SK-N-SH (cell line): ENCODE data around the gene MAP4K4. TPM values are rescaled to one million over a fixed set of nuclear protein-coding genes. Genes with fewer than 3 reads are reported as not detected.

Source experiments
- CTCF ChIA-PET: fragments of 300-600, 350-600 bp; formaldehyde crosslinking; extraction: SDS; loops from one replicate; lab custom pipeline; 2021; lab: Yijun Ruan, JAX
- POLR2A ChIA-PET: fragments of 350-600 bp; sonication (Branson Sonifier 250); formaldehyde crosslinking; extraction: SDS; loops from one replicate; lab custom pipeline; 2020; ENCODE audit warnings: antibody characterized with exemption, inconsistent platforms; lab: Yijun Ruan, JAX
- DNase-seq: peaks from one replicate; pipeline ENCODE4 v3.0.0; 2012
- H2AFZ ChIP-seq: fragments of 200-600 bp; sonication (generic); 2 replicates; pipeline ENCODE4 v1.8.1; 2016; ENCODE audit warnings: antibody characterized with exemption, mild to moderate bottlenecking, low read depth
- H3F3A ChIP-seq: fragments of 200-600 bp; sonication (generic); replicated peaks from 2 replicates; pipeline ENCODE3; 2016; ENCODE audit warnings: antibody characterized with exemption, mild to moderate bottlenecking; ENCODE audit not compliant: insufficient read depth
- H3K27ac ChIP-seq, 2 experiments: fragments of 200-500 bp in 1 of 2; fragments of 200-600 bp in 1 of 2; sonication (Bioruptor generic) in 1 of 2; sonication (generic), shearing (Covaris generic) in 1 of 2; 2 replicates each; pipeline versions ENCODE4 v1.5.1 to v1.6.1; 2014 to 2016; ENCODE audit warnings: low read depth in 2 of 2, inconsistent platforms in 1 of 2, low read length in 1 of 2, mild to moderate bottlenecking in 1 of 2, mixed read lengths in 1 of 2
- H3K27me3 ChIP-seq: fragments of 200-600 bp; sonication (generic), shearing (Covaris generic); 2 replicates; pipeline ENCODE4 v1.6.1; 2016; ENCODE audit warnings: mixed run types; ENCODE audit not compliant: insufficient read depth
- H3K36me3 ChIP-seq, 2 experiments: fragments of 200-500 bp in 1 of 2; fragments of 200-600 bp in 1 of 2; sonication (Bioruptor generic) in 1 of 2; sonication (generic) in 1 of 2; replicated peaks in 1 of 2; 2 replicates each; pipeline versions ENCODE3 to v1.5.1; 2014 to 2016; ENCODE audit warnings: low read length in 1 of 2, mild to moderate bottlenecking in 1 of 2; ENCODE audit not compliant: insufficient read depth in 2 of 2, control insufficient read depth in 1 of 2
- H3K4me1 ChIP-seq, 2 experiments: fragments of 200-500 bp in 1 of 2; fragments of 200-600 bp in 1 of 2; sonication (Bioruptor generic) in 1 of 2; sonication (generic), shearing (Covaris generic) in 1 of 2; 2 replicates each; pipeline versions ENCODE4 v1.5.1 to v1.6.1; 2014 to 2016; ENCODE audit warnings: low read depth in 1 of 2, low read length in 1 of 2, mixed run types in 1 of 2; ENCODE audit not compliant: insufficient read depth in 2 of 2, control insufficient read depth in 1 of 2
- H3K4me2 ChIP-seq: fragments of 200-600 bp; sonication (generic), shearing (Covaris generic); 2 replicates; pipeline ENCODE4 v1.6.1; 2017; ENCODE audit warnings: mixed run types
- H3K4me3 ChIP-seq, 2 experiments: fragments of 200-500 bp in 1 of 2; fragments of 200-600 bp in 1 of 2; sonication (Bioruptor generic) in 1 of 2; sonication (generic), shearing (Covaris generic) in 1 of 2; 2 replicates each; pipeline versions ENCODE4 v1.5.1 to v1.8.1; 2014 to 2016; ENCODE audit warnings: low read depth in 2 of 2, inconsistent platforms in 1 of 2, low read length in 1 of 2, mild to moderate bottlenecking in 1 of 2, mixed read lengths in 1 of 2, moderate library complexity in 1 of 2
- H3K79me2 ChIP-seq: fragments of 200-600 bp; sonication (generic); 2 replicates; pipeline ENCODE4 v1.8.1; 2017; ENCODE audit warnings: mild to moderate bottlenecking; ENCODE audit not compliant: insufficient read depth
- H3K9ac ChIP-seq: fragments of 200-600 bp; sonication (generic); 2 replicates; pipeline ENCODE4 v1.6.1; 2017; ENCODE audit warnings: mixed run types
- H3K9me2 ChIP-seq: fragments of 200-600 bp; sonication (generic); 2 replicates; pipeline ENCODE4 v1.6.1; 2017; ENCODE audit warnings: mixed run types
- H3K9me3 ChIP-seq: fragments of 200-600 bp; sonication (generic); 2 replicates; pipeline ENCODE4 v1.6.1; 2017; ENCODE audit warnings: mixed run types, mild to moderate bottlenecking, moderate library complexity
- H4K20me1 ChIP-seq: fragments of 200-600 bp; sonication (generic); 2 replicates; pipeline ENCODE4 v1.6.1; 2017; ENCODE audit warnings: mild to moderate bottlenecking, mixed run types; ENCODE audit not compliant: insufficient read depth
- CHD2 ChIP-seq: fragments of 150-350 bp; IDR thresholded peaks from 2 replicates; pipeline ENCODE4 v1.6.1; 2018; ENCODE audit warnings: low read length; ENCODE audit not compliant: partially characterized antibody
- CTCF ChIP-seq: fragments of 200-600 bp; sonication (generic); IDR thresholded peaks from 2 replicates; pipeline ENCODE4 v1.6.1; 2017; ENCODE audit warnings: antibody characterized with exemption, mild to moderate bottlenecking, moderate library complexity
- EP300 ChIP-seq, 2 experiments: IDR thresholded peaks; 2 replicates each; pipeline versions ENCODE4 v1.4.0 to v1.6.1; 2012; ENCODE audit warnings: borderline replicate concordance in 1 of 2, low read depth in 1 of 2, low read length in 1 of 2
- FOXJ3 ChIP-seq: sonication (generic); formaldehyde crosslinking; IDR thresholded peaks from 2 replicates; pipeline ENCODE4 v1.5.1; 2020; ENCODE audit warnings: mild to moderate bottlenecking, missing genetic modification reagents
- GABPA ChIP-seq: IDR thresholded peaks from 2 replicates; pipeline ENCODE4 v1.4.0; 2012; ENCODE audit warnings: low read depth, mild to moderate bottlenecking
- IRF3 ChIP-seq: fragments of 150-350 bp; IDR thresholded peaks from 2 replicates; pipeline ENCODE4 v1.6.1; 2016; ENCODE audit warnings: mild to moderate bottlenecking, low read depth, low read length
- MEF2A ChIP-seq: IDR thresholded peaks from 2 replicates; pipeline ENCODE4 v1.4.0; 2012; ENCODE audit warnings: low read depth, borderline replicate concordance
- NFIC ChIP-seq: IDR thresholded peaks from 2 replicates; pipeline ENCODE4 v1.4.0; 2012; ENCODE audit warnings: borderline replicate concordance
- NRF1 ChIP-seq: IDR thresholded peaks from 2 replicates; pipeline ENCODE4 v1.6.1; 2012; ENCODE audit warnings: low read depth, mild to moderate bottlenecking, low read length
- POLR2AphosphoS5 ChIP-seq: IDR thresholded peaks from 2 replicates; pipeline ENCODE4 v1.6.1; 2012; ENCODE audit warnings: low read depth, low read length
- RAD21 ChIP-seq: IDR thresholded peaks from 2 replicates; pipeline ENCODE4 v1.6.1; 2012; ENCODE audit warnings: mild to moderate bottlenecking, low read length
- RCOR1 ChIP-seq: fragments of 150-350 bp; IDR thresholded peaks from 2 replicates; pipeline ENCODE4 v1.6.1; 2017; ENCODE audit warnings: antibody characterized with exemption, low read length
- RFX5 ChIP-seq: IDR thresholded peaks from 2 replicates; pipeline ENCODE4 v1.6.1; 2012; ENCODE audit warnings: mild to moderate bottlenecking, improper control_type of control experiment, low read length
- RXRA ChIP-seq: IDR thresholded peaks from 2 replicates; pipeline ENCODE4 v1.4.0; 2012; ENCODE audit warnings: low read depth, mild to moderate bottlenecking, borderline replicate concordance
- SIN3A ChIP-seq: IDR thresholded peaks from 2 replicates; pipeline ENCODE4 v1.6.1; 2012; ENCODE audit warnings: low read depth, mild to moderate bottlenecking, low read length, moderate library complexity, borderline replicate concordance
- SMC3 ChIP-seq: IDR thresholded peaks from 2 replicates; pipeline ENCODE4 v1.6.1; 2012; ENCODE audit warnings: low read depth, low read length, improper control_type of control experiment
- TAF1 ChIP-seq: IDR thresholded peaks from 2 replicates; pipeline ENCODE4 v1.6.1; 2012; ENCODE audit warnings: low read depth, mild to moderate bottlenecking, low read length, moderate library complexity, borderline replicate concordance
- TEAD4 ChIP-seq: IDR thresholded peaks from 2 replicates; pipeline ENCODE4 v1.4.0; 2012; ENCODE audit warnings: mild to moderate bottlenecking, borderline replicate concordance; ENCODE audit not compliant: insufficient read depth
- YY1 ChIP-seq: IDR thresholded peaks from 2 replicates; pipeline ENCODE4 v1.4.0; 2012; ENCODE audit warnings: low read depth, mild to moderate bottlenecking
- WGBS: methylation state at CpG from one replicate; pipeline ENCODE4 v1.1.6; 2017; ENCODE audit warnings: low lambda C conversion rate; 5-methylcytosine and 5-hydroxymethylcytosine counted together
- polyA plus RNA-seq, 3 experiments: library from polyadenylated mRNA; depleted of rRNA; stranded (reverse); fragments of >200 nt; gene quantifications; 2 replicates each; pipeline ENCODE4 v1.2.3, GENCODE V29; 2012
- TF ChIP-seq, protein P1 (sequence below): fragments of 150-350 bp; IDR thresholded peaks from 2 replicates; pipeline ENCODE4 v1.6.1; 2017; ENCODE audit warnings: antibody characterized with exemption, low read length, low read depth, borderline replicate concordance
- TF ChIP-seq, protein P2 (sequence below): IDR thresholded peaks from 2 replicates; pipeline ENCODE4 v1.4.0; 2012; ENCODE audit warnings: low read depth, borderline replicate concordance
- TF ChIP-seq, protein P3 (sequence below): IDR thresholded peaks from 2 replicates; pipeline ENCODE4 v1.4.0; 2012; ENCODE audit warnings: low read depth

Gene MAP4K4
- polyA plus RNA-seq, 1 of the 3 experiments (the other 2 are of a cell fraction): 72.9 TPM

- no peak for TF ChIP-seq CTCF
- no peak for TF ChIP-seq RAD21
- no peak for TF ChIP-seq POLR2AphosphoS5
- no peak for TF ChIP-seq RCOR1
- TF ChIP-seq SMC3: no peak
- no peak for TF ChIP-seq CHD2
- no peak for TF ChIP-seq RXRA
Measured at GRCh38 chr2:101678379-101678778, 19.1 kb upstream of the MAP4K4 start (continued).

- DNase-seq: no peak
- Histone ChIP-seq H3K9me3 (no peaks in the 10 kb centered on the region), H3K27me3 (no peaks in the 10 kb centered on the region), H3K9ac (no peak overlapping the region), H3K4me1 (no peaks in the 10 kb centered on the region), H3K79me2 (no peaks in the 10 kb centered on the region), H3F3A (no peaks in the 10 kb centered on the region), H3K4me2 (no peak overlapping the region), H2AFZ (no peak overlapping the region), H3K27ac (no peak overlapping the region), H3K9me2 (no peaks in the 10 kb centered on the region), H3K4me3 (no peak overlapping the region), H4K20me1 (no peaks in the 10 kb centered on the region), H3K36me3 (no peaks in the 10 kb centered on the region)
- 79% methylated on average over 8 of the region's 8 CpGs for WGBS
- CTCF ChIA-PET: no interaction called here
- POLR2A ChIA-PET: no interaction called here
- TF ChIP-seq NRF1 (no peak), RCOR1 (no peak), TAF1 (no peak), YY1 (no peak), RFX5 (no peak), CTCF (no peak), NFIC (no peak), SIN3A (no peak), IRF3 (no peak), FOXJ3 (CRISPR knock-in tag) (no peak), TEAD4 (no peak), GABPA (no peak), MEF2A (no peak), EP300 (IDR thresholded peaks at IDR 0.05; ENCODE audit: borderline replicate concordance in 1 of 2, low read depth in 1 of 2, low read length in 1 of 2) (no peak)
- TF ChIP-seq, protein P1, sequence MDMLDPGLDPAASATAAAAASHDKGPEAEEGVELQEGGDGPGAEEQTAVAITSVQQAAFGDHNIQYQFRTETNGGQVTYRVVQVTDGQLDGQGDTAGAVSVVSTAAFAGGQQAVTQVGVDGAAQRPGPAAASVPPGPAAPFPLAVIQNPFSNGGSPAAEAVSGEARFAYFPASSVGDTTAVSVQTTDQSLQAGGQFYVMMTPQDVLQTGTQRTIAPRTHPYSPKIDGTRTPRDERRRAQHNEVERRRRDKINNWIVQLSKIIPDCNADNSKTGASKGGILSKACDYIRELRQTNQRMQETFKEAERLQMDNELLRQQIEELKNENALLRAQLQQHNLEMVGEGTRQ: no peak
- TF ChIP-seq, protein P2, sequence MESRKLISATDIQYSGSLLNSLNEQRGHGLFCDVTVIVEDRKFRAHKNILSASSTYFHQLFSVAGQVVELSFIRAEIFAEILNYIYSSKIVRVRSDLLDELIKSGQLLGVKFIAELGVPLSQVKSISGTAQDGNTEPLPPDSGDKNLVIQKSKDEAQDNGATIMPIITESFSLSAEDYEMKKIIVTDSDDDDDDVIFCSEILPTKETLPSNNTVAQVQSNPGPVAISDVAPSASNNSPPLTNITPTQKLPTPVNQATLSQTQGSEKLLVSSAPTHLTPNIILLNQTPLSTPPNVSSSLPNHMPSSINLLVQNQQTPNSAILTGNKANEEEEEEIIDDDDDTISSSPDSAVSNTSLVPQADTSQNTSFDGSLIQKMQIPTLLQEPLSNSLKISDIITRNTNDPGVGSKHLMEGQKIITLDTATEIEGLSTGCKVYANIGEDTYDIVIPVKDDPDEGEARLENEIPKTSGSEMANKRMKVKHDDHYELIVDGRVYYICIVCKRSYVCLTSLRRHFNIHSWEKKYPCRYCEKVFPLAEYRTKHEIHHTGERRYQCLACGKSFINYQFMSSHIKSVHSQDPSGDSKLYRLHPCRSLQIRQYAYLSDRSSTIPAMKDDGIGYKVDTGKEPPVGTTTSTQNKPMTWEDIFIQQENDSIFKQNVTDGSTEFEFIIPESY: no peak
- TF ChIP-seq, protein P3, sequence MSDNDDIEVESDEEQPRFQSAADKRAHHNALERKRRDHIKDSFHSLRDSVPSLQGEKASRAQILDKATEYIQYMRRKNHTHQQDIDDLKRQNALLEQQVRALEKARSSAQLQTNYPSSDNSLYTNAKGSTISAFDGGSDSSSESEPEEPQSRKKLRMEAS: no peak
Measured at GRCh38 chr2:101679037-101679726, 18.3 kb upstream of the MAP4K4 start.
